Panc1 (cell line): ENCODE data around the gene CCND2. TPM values are rescaled to one million over a fixed set of nuclear protein-coding genes. Genes with fewer than 3 reads are reported as not detected.

Source experiments
- ATAC-seq: fragments of 200-7000 bp; cut with Tn5 transposase; 2 replicates; pipeline ENCODE4 v1.9.1; 2020; ENCODE audit warnings: mild to moderate bottlenecking, moderate library complexity
- BruUV-seq: library from RNA; stranded (reverse); fragments of 400-500 nt; replicated peaks from 2 replicates; lab custom pipeline; 2021; lab: Mats Ljungman, UMichigan
- CTCF ChIA-PET: fragments of 300-600 bp; sonication (Branson Sonifier 250); formaldehyde crosslinking; loops from one replicate; lab custom pipeline; 2022; ENCODE audit warnings: antibody characterized with exemption; lab: Charles Lee
- POLR2A ChIA-PET: fragments of 300-600 bp; sonication (Branson Sonifier 250); formaldehyde crosslinking; loops from one replicate; lab custom pipeline; 2022; ENCODE audit warnings: antibody characterized with exemption; lab: Charles Lee
- DNase-seq: peaks from one replicate; pipeline ENCODE4 v3.0.0-alpha.2; 2010; ENCODE audit warnings: low read depth, low spot score
- H3K27ac ChIP-seq: 2 replicates; pipeline ENCODE4 v1.5.1; 2011; ENCODE audit warnings: mild to moderate bottlenecking, low read length, inconsistent platforms
- H3K27me3 ChIP-seq: fragments of 200-500 bp; sonication (Bioruptor generic); 2 replicates; pipeline ENCODE4 v1.6.0; 2014; ENCODE audit warnings: low read length, inconsistent platforms; ENCODE audit not compliant: control insufficient read depth, insufficient read depth
- H3K36me3 ChIP-seq: fragments of 200-500 bp; sonication (Bioruptor generic); 2 replicates; pipeline ENCODE4 v1.5.1; 2014; ENCODE audit warnings: inconsistent platforms, mild to moderate bottlenecking, low read length, moderate library complexity; ENCODE audit not compliant: control insufficient read depth, insufficient read depth
- H3K4me1 ChIP-seq: 2 replicates; pipeline ENCODE4 v1.5.1; 2011; ENCODE audit warnings: inconsistent platforms, mild to moderate bottlenecking, low read length, moderate library complexity; ENCODE audit not compliant: control insufficient read depth, insufficient read depth
- H3K4me3 ChIP-seq, 2 experiments: 2 replicates each; pipeline ENCODE4 v1.5.1; 2011 to 2012; ENCODE audit warnings: low read depth in 2 of 2, low read length in 2 of 2, mild to moderate bottlenecking in 2 of 2, inconsistent platforms in 1 of 2, moderate library complexity in 1 of 2
- H3K9me3 ChIP-seq: fragments of 200-500 bp; sonication (Bioruptor generic); 2 replicates; pipeline ENCODE4 v1.5.1; 2014; ENCODE audit warnings: low read depth, mild to moderate bottlenecking, inconsistent platforms, low read length, moderate library complexity; ENCODE audit not compliant: control insufficient read depth, insufficient read depth
- POLR2AphosphoS5 ChIP-seq: IDR thresholded peaks from 2 replicates; pipeline ENCODE4 v1.6.1; 2012; ENCODE audit warnings: mild to moderate bottlenecking, low read depth, low read length, moderate library complexity
- SIN3A ChIP-seq: IDR thresholded peaks from 2 replicates; pipeline ENCODE4 v1.6.1; 2012; ENCODE audit warnings: low read depth, mild to moderate bottlenecking, low read length, moderate library complexity, borderline replicate concordance; ENCODE audit not compliant: insufficient read depth
- TCF7L2 ChIP-seq: IDR thresholded peaks from 2 replicates; pipeline ENCODE4 v1.6.1; 2011; ENCODE audit warnings: mild to moderate bottlenecking, low read depth, low read length, inconsistent platforms
- in situ Hi-C: cut with HindIII; loops from 2 replicates; pipeline ENCODE4 v1.10.0; 2016; ENCODE audit warnings: low sequenced_read_pairs, low pct_unique_long_range_greater_than_20kb
- intact Hi-C: fragments of 100-400 bp; cut with micrococcal nuclease; formaldehyde crosslinking; loops from one replicate; pipeline ENCODE4 v1.10.0; 2022; ENCODE audit not compliant: unreplicated experiment
- total RNA-seq: library from RNA; stranded (reverse); gene quantifications from one replicate; pipeline ENCODE4 v1.2.1, GENCODE V29; 2021; ENCODE audit not compliant: unreplicated experiment
- TF ChIP-seq, protein P1 (sequence below), 2 experiments: IDR thresholded peaks; 2 replicates each; pipeline ENCODE4 v1.6.1; 2011 to 2012; ENCODE audit warnings: low read depth in 2 of 2, control low read depth in 1 of 2, low read length in 1 of 2, mild to moderate bottlenecking in 1 of 2, moderate library complexity in 1 of 2; ENCODE audit not compliant: insufficient read depth in 1 of 2
- TF ChIP-seq, protein P2 (sequence below): fragments of 450-650 bp; IDR thresholded peaks from 2 replicates; pipeline ENCODE4 v1.5.1; 2017; ENCODE audit warnings: mild to moderate bottlenecking

Gene CCND2
- total RNA-seq, 1 experiment from 2014 or later = 1.5 TPM

- intact Hi-C loops = no loop called here
- H3K27ac ChIP-seq = no peak overlapping the region
- POLR2A ChIA-PET = no interaction called here
- H3K36me3 ChIP-seq = no peaks in the 10 kb centered on the region
- no peaks in the 10 kb centered on the region for H3K9me3 ChIP-seq
- H3K4me3 ChIP-seq = no peak overlapping the region
- CTCF ChIA-PET = no interaction called here
- TF ChIP-seq POLR2AphosphoS5 (no peak), SIN3A (no peak), TCF7L2 (no peak)
- TF ChIP-seq, protein P1, sequence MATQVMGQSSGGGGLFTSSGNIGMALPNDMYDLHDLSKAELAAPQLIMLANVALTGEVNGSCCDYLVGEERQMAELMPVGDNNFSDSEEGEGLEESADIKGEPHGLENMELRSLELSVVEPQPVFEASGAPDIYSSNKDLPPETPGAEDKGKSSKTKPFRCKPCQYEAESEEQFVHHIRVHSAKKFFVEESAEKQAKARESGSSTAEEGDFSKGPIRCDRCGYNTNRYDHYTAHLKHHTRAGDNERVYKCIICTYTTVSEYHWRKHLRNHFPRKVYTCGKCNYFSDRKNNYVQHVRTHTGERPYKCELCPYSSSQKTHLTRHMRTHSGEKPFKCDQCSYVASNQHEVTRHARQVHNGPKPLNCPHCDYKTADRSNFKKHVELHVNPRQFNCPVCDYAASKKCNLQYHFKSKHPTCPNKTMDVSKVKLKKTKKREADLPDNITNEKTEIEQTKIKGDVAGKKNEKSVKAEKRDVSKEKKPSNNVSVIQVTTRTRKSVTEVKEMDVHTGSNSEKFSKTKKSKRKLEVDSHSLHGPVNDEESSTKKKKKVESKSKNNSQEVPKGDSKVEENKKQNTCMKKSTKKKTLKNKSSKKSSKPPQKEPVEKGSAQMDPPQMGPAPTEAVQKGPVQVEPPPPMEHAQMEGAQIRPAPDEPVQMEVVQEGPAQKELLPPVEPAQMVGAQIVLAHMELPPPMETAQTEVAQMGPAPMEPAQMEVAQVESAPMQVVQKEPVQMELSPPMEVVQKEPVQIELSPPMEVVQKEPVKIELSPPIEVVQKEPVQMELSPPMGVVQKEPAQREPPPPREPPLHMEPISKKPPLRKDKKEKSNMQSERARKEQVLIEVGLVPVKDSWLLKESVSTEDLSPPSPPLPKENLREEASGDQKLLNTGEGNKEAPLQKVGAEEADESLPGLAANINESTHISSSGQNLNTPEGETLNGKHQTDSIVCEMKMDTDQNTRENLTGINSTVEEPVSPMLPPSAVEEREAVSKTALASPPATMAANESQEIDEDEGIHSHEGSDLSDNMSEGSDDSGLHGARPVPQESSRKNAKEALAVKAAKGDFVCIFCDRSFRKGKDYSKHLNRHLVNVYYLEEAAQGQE (IDR thresholded peaks at IDR 0.05; ENCODE audit: insufficient read depth in 1 of 2, low read depth in 2 of 2, low read length in 1 of 2) = no peak
- TF ChIP-seq, protein P2, sequence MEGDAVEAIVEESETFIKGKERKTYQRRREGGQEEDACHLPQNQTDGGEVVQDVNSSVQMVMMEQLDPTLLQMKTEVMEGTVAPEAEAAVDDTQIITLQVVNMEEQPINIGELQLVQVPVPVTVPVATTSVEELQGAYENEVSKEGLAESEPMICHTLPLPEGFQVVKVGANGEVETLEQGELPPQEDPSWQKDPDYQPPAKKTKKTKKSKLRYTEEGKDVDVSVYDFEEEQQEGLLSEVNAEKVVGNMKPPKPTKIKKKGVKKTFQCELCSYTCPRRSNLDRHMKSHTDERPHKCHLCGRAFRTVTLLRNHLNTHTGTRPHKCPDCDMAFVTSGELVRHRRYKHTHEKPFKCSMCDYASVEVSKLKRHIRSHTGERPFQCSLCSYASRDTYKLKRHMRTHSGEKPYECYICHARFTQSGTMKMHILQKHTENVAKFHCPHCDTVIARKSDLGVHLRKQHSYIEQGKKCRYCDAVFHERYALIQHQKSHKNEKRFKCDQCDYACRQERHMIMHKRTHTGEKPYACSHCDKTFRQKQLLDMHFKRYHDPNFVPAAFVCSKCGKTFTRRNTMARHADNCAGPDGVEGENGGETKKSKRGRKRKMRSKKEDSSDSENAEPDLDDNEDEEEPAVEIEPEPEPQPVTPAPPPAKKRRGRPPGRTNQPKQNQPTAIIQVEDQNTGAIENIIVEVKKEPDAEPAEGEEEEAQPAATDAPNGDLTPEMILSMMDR = no peak
- DNase-seq = no peak
- H3K27me3 ChIP-seq = no peaks in the 10 kb centered on the region; the same call in 1 of the 2 replicates
- no TSS peak for BruUV-seq
- in situ Hi-C loops = no loop called here
- no peak for ATAC-seq
- no peaks in the 10 kb centered on the region for H3K4me1 ChIP-seq
Measured at GRCh38 chr12:4241592-4241991, 32.0 kb upstream of the CCND2 start.

- H3K27me3 ChIP-seq = no peaks in the 10 kb centered on the region
- no peak for TF ChIP-seq SIN3A
- TF ChIP-seq, protein P2 = no peak
- TF ChIP-seq TCF7L2 = no peak
- TF ChIP-seq, protein P1 (IDR thresholded peaks at IDR 0.05; ENCODE audit: insufficient read depth in 1 of 2, low read depth in 2 of 2, low read length in 1 of 2) = no peak
- no peak for TF ChIP-seq POLR2AphosphoS5
- no peak overlapping the region for H3K4me3 ChIP-seq
- H3K9me3 ChIP-seq = no peaks in the 10 kb centered on the region
- ChIA-PET CTCF (no interaction called here), POLR2A (no interaction called here)
- intact Hi-C loops (no loop called here), in situ Hi-C loops (no loop called here)
- BruUV-seq = no TSS peak
- no peaks in the 10 kb centered on the region for H3K36me3 ChIP-seq
- DNase-seq (no peak), ATAC-seq (no peak)
- no peak overlapping the region for H3K27ac ChIP-seq
- no peaks in the 10 kb centered on the region for H3K4me1 ChIP-seq
Measured at GRCh38 chr12:4242595-4242994, 31.0 kb upstream of the CCND2 start.
